ENCODE results near the gene TLE7. TPM values are rescaled to one million over a fixed set of nuclear protein-coding genes. Genes with fewer than 3 reads are reported as not detected.

The TLE7 gene
- total RNA-seq, 1 experiment from 2014 or later: not detected

- Mint-ChIP-seq H3K36me3 (ENCODE audit: insufficient read depth in 1 of 3, low read depth in 3 of 3) (peaks cover 0 to 2% (median 0%) of the 10 kb centered on the region in 3 experiments; a peak in 1 of 7 replicates), H3K27me3 (ENCODE audit: low read depth) (peaks cover 44% of the 10 kb centered on the region), H3K4me1 (peaks cover 15 to 19% of the 10 kb centered on the region in 2 experiments), H3K27ac (no peak overlapping the region), H3K9me3 (no peaks in the 10 kb centered on the region; a peak in 2 of 5 replicates), H3K4me3 (no peak overlapping the region)
- H3K79me2 ChIP-seq (ENCODE audit: insufficient read depth, low read length): no peaks in the 10 kb centered on the region
- H3K9ac ChIP-seq (ENCODE audit: extremely low read depth, insufficient read length, low read length): no peak overlapping the region
- H3K23ac ChIP-seq (ENCODE audit: insufficient read length, low read depth, low read length): no peak overlapping the region
- H3K79me1 ChIP-seq (ENCODE audit: insufficient read depth, low read depth, low read length, poor library complexity, severe bottlenecking): no peaks in the 10 kb centered on the region
- H3K23me2 ChIP-seq (ENCODE audit: insufficient read length, low read depth, low read length, poor library complexity, severe bottlenecking): no peaks in the 10 kb centered on the region
- no peak overlapping the region for H2BK20ac ChIP-seq (ENCODE audit: low read depth, low read length, poor library complexity, severe bottlenecking)
- no peak overlapping the region for H2BK120ac ChIP-seq (ENCODE audit: low read depth, low read length, poor library complexity, severe bottlenecking)
- H2AFZ ChIP-seq (ENCODE audit: low read length): no peak overlapping the region
- H3K4me2 ChIP-seq (ENCODE audit: insufficient read depth, insufficient read length, low read length): no peak overlapping the region
- no peak overlapping the region for H2AK5ac ChIP-seq (ENCODE audit: insufficient read length, low read length)
- H3K9me3 ChIP-seq (ENCODE audit: control insufficient read depth, low read depth, low read length): no peaks in the 10 kb centered on the region
- no peak overlapping the region for H2BK15ac ChIP-seq (ENCODE audit: low read depth, low read length)
- no peak overlapping the region for H2BK12ac ChIP-seq (ENCODE audit: insufficient read length, low read depth, low read length)
- H3K18ac ChIP-seq (ENCODE audit: insufficient read length, low read depth, low read length): no peak overlapping the region
- no peak for TF ChIP-seq CTCF (conservative IDR thresholded peaks at IDR 0.05)
- H3T11ph ChIP-seq (ENCODE audit: low read length): no peak overlapping the region
- no peak overlapping the region for H3K4ac ChIP-seq (ENCODE audit: low read depth, low read length)
- H3K56ac ChIP-seq (ENCODE audit: insufficient read length, low read depth, low read length): no peak overlapping the region
- DNase-seq: no peak
- H2BK5ac ChIP-seq (ENCODE audit: insufficient read length, low read length): no peak overlapping the region
- no peaks in the 10 kb centered on the region for H3K27me3 ChIP-seq (ENCODE audit: insufficient read depth, low read length)
- WGBS (ENCODE audit: extremely low coverage, insufficient read length, low lambda C conversion rate): no CpG with 5 or more reads among the region's 2 CpGs
- no peak overlapping the region for H4K8ac ChIP-seq (replicated peaks; ENCODE audit: insufficient read length, low read depth, low read length)
- no peaks in the 10 kb centered on the region for H4K20me1 ChIP-seq (ENCODE audit: control insufficient read depth, insufficient read depth, insufficient read length)
- no peak overlapping the region for H3K14ac ChIP-seq (ENCODE audit: insufficient read depth, low read length)
- no peak overlapping the region for H4K5ac ChIP-seq (ENCODE audit: insufficient read length, low read depth, low read length)
- H4K91ac ChIP-seq (ENCODE audit: insufficient read length, low read depth, low read length): no peak overlapping the region
- no peaks in the 10 kb centered on the region for H3K4me1 ChIP-seq (ENCODE audit: insufficient read depth, low read length)
- no peak overlapping the region for H3K27ac ChIP-seq (ENCODE audit: insufficient read length, low read depth, low read length)
Observed at GRCh38 chr16:71423016-71423415, 18.8 kb downstream of the TLE7 start.
